Cardiac muscle cell (in vitro differentiated cells and primary cell): Measurements from ENCODE around the gene PLB1. TPM values are rescaled to one million over a fixed set of nuclear protein-coding genes. Genes with fewer than 3 reads are reported as not detected.

ENCODE experiments used
- DNase-seq, 2 donors: peaks; one replicate each; pipeline versions ENCODE4 v3.0.0 to v3.0.0-alpha.2; 2010 to 2017; ENCODE audit warnings: low read depth in 1 of 2, low spot score in 1 of 2
- H3K27ac ChIP-seq: fragments of 200-600 bp; sonication (generic); 2 replicates; pipeline ENCODE4 v1.5.1; 2016
- H3K27me3 ChIP-seq: fragments of 200-600 bp; sonication (generic); 2 replicates; pipeline ENCODE4 v1.6.0; 2016; ENCODE audit warnings: control low read depth
- H3K36me3 ChIP-seq: fragments of 200-600 bp; sonication (generic); 2 replicates; pipeline ENCODE4 v1.5.1; 2016; ENCODE audit warnings: control low read depth
- H3K4me1 ChIP-seq: fragments of 200-600 bp; sonication (generic); 2 replicates; pipeline ENCODE4 v1.8.1; 2017; ENCODE audit warnings: low read depth, mild to moderate bottlenecking, mixed run types
- H3K4me3 ChIP-seq: fragments of 200-600 bp; sonication (generic); 2 replicates; pipeline ENCODE4 v1.5.1; 2016; ENCODE audit warnings: mild to moderate bottlenecking
- H3K9me3 ChIP-seq: fragments of 200-600 bp; sonication (generic); 2 replicates; pipeline ENCODE4 v1.5.1; 2017; ENCODE audit warnings: low read depth, mild to moderate bottlenecking, control low read depth
- polyA plus RNA-seq: library from polyadenylated mRNA; unstranded; fragments of >200 nt; fragmentation: Nextera tagmentation; extraction: Ambion mirVana; gene quantifications from 2 replicates; pipeline ENCODE4 v1.2.1, GENCODE V29; 2016
- total RNA-seq: library from RNA; depleted of rRNA; stranded (reverse); fragments of >200 nt; gene quantifications from 2 replicates; pipeline ENCODE4 v1.2.3, GENCODE V29; 2016
- TF ChIP-seq, protein P1 (sequence below): IDR thresholded peaks from 2 replicates; pipeline ENCODE4 v1.5.1; 2012; ENCODE audit warnings: low read depth, mild to moderate bottlenecking, low read length

Gene PLB1
- total and polyA plus RNA-seq, 2 experiments from 2014 or later: 1.1 to 1.2 TPM

DNA sequence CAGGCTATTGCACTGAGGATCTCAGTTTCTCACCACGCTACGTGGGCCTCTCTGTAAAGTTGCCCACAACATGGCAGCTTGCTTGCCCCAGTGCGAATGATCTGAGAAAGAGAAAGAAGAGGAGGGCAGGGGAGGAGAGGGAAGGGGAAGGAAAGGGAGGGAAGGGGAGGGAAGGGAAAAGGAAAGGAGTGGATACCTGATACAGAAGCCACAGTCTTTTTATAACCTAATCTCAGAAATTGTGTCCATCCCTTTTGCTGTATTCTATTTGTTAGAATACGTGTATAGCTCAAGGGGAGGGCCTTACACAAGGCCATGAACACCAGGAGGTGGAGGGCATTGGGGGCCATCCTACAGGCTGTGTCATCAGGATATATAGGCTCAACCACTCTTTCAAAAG, 177.5 kb downstream of the PLB1 start:
- Histone ChIP-seq H3K4me3 (no peak overlapping the region), H3K4me1 (no peaks in the 10 kb centered on the region), H3K27ac (no peak overlapping the region), H3K9me3 (no peaks in the 10 kb centered on the region), H3K36me3 (no peaks in the 10 kb centered on the region), H3K27me3 (no peaks in the 10 kb centered on the region)
- DNase-seq: no peak
- TF ChIP-seq, protein P1, sequence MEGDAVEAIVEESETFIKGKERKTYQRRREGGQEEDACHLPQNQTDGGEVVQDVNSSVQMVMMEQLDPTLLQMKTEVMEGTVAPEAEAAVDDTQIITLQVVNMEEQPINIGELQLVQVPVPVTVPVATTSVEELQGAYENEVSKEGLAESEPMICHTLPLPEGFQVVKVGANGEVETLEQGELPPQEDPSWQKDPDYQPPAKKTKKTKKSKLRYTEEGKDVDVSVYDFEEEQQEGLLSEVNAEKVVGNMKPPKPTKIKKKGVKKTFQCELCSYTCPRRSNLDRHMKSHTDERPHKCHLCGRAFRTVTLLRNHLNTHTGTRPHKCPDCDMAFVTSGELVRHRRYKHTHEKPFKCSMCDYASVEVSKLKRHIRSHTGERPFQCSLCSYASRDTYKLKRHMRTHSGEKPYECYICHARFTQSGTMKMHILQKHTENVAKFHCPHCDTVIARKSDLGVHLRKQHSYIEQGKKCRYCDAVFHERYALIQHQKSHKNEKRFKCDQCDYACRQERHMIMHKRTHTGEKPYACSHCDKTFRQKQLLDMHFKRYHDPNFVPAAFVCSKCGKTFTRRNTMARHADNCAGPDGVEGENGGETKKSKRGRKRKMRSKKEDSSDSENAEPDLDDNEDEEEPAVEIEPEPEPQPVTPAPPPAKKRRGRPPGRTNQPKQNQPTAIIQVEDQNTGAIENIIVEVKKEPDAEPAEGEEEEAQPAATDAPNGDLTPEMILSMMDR: no peak

DNA sequence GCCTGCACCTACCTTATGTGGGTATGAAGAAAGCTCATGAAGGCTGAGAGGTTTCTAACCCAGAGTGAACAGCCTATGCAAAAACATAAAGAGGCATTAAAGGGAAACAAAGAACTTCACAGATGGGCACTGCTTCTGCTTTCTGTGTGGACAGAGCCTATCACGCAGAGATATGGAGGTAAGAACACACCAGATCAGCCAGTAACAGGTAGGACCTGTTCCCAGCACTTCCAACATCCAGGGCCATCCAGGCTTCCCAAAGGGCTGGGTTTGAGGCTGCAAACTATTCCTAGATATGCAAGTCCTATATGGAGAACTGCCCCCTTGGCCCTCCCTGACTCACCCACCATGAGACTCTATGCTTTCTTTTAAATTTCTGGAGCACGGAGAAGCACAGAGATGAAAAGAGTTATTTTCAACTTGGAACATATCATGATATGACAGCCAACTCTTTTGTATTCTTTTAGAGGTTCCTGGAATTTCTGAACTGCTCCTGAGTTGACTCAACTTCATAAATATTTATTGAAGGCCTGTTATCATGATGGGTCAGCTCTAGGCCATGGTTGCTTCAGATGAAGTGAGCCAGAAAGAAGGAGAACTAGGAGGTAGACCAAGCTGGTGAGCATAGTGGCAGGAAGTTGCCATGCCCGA, 178.3 kb downstream of the PLB1 start:
- Histone ChIP-seq H3K4me3 (no peak overlapping the region), H3K27me3 (no peaks in the 10 kb centered on the region), H3K27ac (no peak overlapping the region), H3K36me3 (no peaks in the 10 kb centered on the region), H3K4me1 (no peaks in the 10 kb centered on the region), H3K9me3 (no peaks in the 10 kb centered on the region)
- TF ChIP-seq, protein P1: no peak
- DNase-seq: peak in 1 of 2 donors; percentile 41

DNA sequence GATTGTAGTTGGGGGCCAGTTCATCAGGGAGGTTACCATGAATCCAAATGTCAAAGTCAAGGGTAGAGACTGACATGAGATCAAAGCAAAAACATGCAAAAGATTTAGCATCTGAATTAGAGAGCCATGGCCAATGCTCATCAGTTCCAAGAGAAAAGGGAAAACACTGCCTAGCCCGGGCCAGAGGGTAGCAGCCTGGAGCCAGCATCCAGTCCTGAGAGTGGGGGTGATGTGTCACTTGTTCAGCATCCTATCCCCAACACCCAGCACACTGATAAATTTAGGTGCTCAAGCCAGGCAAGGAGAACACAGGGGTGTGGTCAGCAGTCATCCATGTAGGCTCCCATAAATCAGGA, 178.8 kb downstream of the PLB1 start:
- H3K27me3 ChIP-seq: no peaks in the 10 kb centered on the region
- no peak for DNase-seq
- TF ChIP-seq, protein P1: no peak
- no peaks in the 10 kb centered on the region for H3K9me3 ChIP-seq
- H3K4me3 ChIP-seq: no peak overlapping the region
- H3K4me1 ChIP-seq: no peaks in the 10 kb centered on the region
- H3K36me3 ChIP-seq: no peaks in the 10 kb centered on the region
- no peak overlapping the region for H3K27ac ChIP-seq

DNA sequence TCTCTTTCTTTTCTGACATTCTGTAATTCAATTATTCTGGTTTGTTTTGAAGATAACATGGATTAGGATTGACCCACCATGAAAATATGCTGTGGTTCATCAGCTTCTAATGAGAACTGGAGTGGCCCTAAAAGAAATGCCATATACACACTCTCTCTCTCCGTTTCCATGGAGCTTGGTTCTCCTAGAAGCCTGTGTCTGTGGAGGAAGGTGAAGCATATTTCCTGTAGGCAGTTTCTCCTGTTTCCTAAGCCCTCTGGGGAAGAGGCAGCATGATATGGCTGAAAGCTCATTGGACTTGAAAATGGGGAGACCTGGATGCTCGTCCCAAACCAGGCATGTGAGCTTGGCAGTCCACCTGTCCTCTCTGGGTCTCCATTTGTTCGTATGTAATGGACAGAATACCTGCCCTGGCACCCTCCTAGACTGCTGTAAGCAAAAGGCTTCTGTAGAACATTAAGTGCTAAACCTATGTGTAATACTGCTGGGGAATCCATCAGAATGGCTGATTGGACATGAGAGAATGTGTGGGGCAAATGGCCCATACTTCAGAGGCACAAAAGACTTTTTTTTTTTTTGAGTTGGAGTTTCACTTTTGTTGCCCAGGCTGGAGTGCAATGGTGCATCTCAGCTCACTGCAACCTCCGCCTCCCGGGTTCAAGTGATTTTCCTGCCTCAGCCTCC, 180.4 kb downstream of the PLB1 start:
- Histone ChIP-seq H3K9me3 (no peaks in the 10 kb centered on the region), H3K27me3 (no peaks in the 10 kb centered on the region), H3K36me3 (no peaks in the 10 kb centered on the region), H3K4me1 (no peaks in the 10 kb centered on the region), H3K27ac (no peak overlapping the region), H3K4me3 (no peak overlapping the region)
- TF ChIP-seq, protein P1: no peak
- DNase-seq: no peak

DNA sequence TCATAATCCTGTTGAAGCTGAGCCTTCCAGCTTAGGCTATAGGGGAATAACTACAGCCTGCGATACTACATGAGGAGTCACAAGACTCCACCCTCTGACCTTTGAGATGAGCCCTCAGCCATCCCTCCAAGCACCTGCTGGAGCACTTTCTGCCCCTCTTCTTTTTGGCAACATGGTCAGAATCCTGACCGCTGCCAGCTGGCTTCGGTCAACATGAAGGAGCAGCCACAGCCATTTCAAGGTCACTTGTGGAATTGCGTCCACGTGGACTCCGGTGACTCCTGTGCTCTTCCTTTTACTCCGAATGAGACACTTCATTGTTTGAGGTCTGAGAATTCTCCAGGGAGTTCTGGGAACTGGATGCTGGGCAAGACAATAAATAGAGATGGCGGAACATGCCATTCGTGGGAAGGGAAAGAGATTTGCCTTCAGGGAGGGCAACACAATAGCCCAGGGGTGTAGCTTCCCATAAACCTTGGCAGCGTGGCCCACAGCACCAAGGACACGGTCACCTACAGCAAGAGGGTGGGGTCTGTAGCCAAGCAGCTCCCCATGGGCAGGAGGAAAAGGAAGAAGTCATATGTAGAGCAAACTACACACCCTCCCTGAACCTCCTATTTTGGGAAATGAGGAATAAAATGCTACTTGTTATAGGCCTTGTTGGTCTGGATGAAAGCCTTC, 182.5 kb downstream of the PLB1 start:
- no peak for DNase-seq
- Histone ChIP-seq H3K9me3 (no peaks in the 10 kb centered on the region), H3K27me3 (no peaks in the 10 kb centered on the region), H3K4me3 (no peak overlapping the region), H3K4me1 (peaks cover 6% of the 10 kb centered on the region), H3K36me3 (no peaks in the 10 kb centered on the region), H3K27ac (no peak overlapping the region)
- TF ChIP-seq, protein P1: no peak
